Endothelial cell of umbilical vein (primary cell): Measurements from ENCODE around the gene BMX.

Experiments used
- CTCF ChIP-seq, 2 donors: IDR thresholded peaks; 1 replicate in 1 of 2; 2 replicates in 1 of 2; pipeline ENCODE4 v1.5.1; 2011; ENCODE audit warnings: low read length in 2 of 2, mild to moderate bottlenecking in 2 of 2, moderate library complexity in 2 of 2, control low read depth in 1 of 2, inconsistent platforms in 1 of 2, low read depth in 1 of 2; ENCODE audit not compliant: insufficient read depth in 1 of 2; ENCODE audit errors: extremely low read depth in 1 of 2
- POLR2A ChIP-seq: IDR thresholded peaks from 2 replicates; pipeline ENCODE4 v1.6.1; 2012; ENCODE audit warnings: low read depth, mild to moderate bottlenecking, control low read depth, low read length
- POLR2AphosphoS5 ChIP-seq: IDR thresholded peaks from 2 replicates; pipeline ENCODE4 v1.6.1; 2012; ENCODE audit warnings: low read depth, mild to moderate bottlenecking, control low read depth, low read length, moderate library complexity; ENCODE audit not compliant: insufficient read depth

- TF ChIP-seq CTCF (IDR thresholded peaks at IDR 0.05; ENCODE audit: extremely low read depth in 1 of 2, insufficient read depth in 1 of 2, low read depth in 1 of 2, low read length in 2 of 2) (no peak), POLR2A (no peak), POLR2AphosphoS5 (no peak)
Observed at GRCh38 chrX:15594371-15594770, 93.8 kb downstream of the BMX start.
